HG03432 (cell line): ENCODE measurements around the gene MYH7B.

ENCODE experiments used
- ATAC-seq: cut with Tn5 transposase; IDR thresholded peaks from one replicate; pipeline ENCODE4 v1.9.1; 2021; ENCODE audit warnings: mild to moderate bottlenecking, moderate library complexity; ENCODE audit not compliant: unreplicated experiment

MYH7B gene

DNA sequence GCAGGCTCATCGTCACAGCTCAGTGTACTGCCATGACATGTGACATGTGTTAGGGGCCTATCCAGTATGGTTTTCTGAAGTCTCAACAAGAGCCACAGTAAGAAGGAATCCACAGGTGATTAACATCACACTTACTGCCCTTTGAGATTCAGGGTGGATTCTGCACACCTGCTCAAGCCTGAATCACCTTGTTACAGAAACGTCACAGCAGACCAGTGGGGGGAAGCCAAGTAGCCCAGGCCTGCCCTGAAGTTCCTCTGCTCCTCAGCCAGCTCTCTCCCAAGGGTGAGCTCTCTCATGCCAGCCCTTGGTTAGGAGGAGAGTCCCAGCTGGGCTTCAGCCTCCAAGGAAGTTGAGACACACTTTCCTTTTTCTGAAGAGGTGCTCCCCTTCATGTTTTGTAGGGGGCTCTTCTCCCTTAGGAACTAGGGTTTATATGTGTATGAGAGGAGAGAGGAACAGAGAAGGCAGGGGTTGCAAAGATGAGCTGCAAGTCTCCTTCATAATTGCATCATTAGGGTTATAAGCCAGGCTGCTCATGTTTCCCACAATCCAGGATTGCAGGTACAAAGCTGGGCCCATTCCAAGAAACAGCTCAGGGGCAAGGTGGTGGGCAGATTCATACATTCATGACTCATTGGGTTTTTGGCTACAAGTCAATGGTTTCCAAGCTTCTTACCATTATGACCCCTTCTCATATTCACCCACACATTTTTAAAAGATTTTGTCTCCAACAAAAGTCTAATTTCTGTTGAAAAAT is 11.7 kb upstream of the MYH7B start:
- no peak for ATAC-seq

GRCh38 chr20:34945315-34946077 is 10.2 kb upstream of the MYH7B start:
- no peak for ATAC-seq

- no peak for ATAC-seq
Observed at GRCh38 chr20:34946661-34947060, 9.0 kb upstream of the MYH7B start.

GRCh38 chr20:34947336-34947735 is 8.3 kb upstream of the MYH7B start:
- ATAC-seq: no peak

- no peak for ATAC-seq
Observed at GRCh38 chr20:34948030-34948429, 7.6 kb upstream of the MYH7B start.

DNA sequence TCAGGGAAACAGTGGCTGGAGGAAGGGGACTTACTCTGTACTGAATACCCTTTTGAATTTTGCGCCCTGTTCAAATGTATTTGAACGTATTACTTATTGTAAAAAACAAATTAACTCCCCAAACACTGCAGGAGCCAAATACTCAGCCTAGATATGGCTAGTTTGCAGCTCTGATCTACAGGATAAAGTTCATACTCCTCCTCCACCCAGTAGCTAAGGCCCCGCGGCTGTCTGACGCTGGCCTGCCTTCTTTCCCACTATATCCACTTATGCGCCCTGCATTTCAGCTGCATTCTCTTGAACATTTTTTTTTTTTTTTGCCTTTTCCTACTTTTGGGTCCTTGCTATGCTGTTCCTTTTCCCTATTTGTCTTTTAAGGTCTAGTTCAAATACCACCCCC is 6.5 kb upstream of the MYH7B start:
- no peak for ATAC-seq

- no peak for ATAC-seq
Observed at GRCh38 chr20:34951252-34951651, 4.4 kb upstream of the MYH7B start.

GRCh38 chr20:34951652-34952051 is 4.0 kb upstream of the MYH7B start:
- ATAC-seq: no peak

- ATAC-seq: no peak
Observed at GRCh38 chr20:34952671-34953070, 3.0 kb upstream of the MYH7B start.

- no peak for ATAC-seq
Observed at GRCh38 chr20:34953960-34954359, 1.7 kb upstream of the MYH7B start.

DNA sequence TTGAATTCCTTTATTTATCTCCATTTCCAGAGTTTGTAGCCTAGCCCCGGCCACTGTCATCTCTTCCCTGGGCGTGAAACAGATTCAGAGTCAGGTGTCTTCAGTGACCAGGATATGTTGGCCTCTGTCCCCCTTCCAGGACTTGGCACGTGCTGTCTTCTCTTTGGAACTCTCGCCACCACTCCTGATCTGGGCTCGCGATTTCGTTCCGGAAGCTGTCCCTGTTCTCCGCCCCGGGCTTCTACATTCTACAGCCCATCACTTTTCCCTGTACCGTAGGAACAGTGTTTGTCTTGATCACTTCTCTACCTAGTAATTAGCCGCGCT is 801 bp upstream of the MYH7B start:
- ATAC-seq: no peak

- ATAC-seq: no peak
Observed at GRCh38 chr20:34956041-34956458, 382 bp downstream of the MYH7B start.

DNA sequence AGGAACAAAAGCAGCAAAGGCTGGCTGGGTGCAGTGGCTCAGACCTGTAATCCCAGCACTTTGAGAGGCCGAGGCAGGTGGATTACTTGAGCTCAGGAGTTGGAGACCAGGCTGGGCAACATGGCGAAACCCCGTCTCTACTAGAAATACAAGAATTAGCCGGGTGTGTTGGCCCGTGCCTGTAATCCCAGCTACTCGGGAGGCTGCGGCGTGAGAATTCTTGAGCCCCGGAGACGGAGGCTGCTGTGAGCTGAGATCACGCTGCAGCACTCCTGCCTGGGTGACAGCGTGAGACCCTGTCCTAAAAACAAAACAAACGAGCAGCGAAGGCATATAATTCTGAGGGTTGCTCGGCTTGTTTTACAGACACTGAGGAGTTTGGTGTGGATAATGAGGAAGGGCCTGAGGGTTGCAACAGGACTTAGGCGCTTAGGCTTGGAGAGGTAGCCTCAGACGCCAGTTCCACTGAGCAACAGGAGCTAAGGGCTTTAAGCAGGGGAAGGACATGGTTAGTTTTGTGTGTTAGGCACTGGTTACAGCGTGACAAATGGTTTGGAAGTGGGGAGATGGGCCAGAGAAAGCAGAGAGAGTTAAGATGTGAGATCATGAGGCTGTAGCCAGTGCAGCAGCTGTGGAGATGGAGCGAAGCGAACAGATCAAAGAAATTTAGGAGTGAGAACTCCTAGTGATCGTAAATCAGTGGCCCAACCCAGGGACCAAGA is 1.2 kb downstream of the MYH7B start:
- no peak for ATAC-seq

DNA sequence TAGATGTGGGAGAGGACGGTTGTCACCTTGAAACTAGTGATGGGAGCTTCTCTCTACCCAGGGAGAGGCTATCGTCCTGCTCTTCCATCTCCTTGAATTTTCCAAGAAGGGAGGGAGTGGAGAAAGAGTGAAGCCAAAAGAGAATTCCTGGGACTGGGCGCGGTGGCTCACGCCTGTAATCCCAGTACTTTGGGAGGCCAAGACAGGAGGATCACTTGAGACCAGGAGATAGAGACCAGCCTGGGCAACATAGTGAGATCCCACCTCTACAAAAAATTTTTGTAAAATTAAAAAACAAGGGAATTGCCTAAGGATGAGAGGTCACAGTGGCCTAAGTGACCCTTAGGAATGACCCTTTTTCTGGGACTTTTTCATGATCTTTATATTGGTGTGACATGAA is 8.8 kb downstream of the MYH7B start:
- ATAC-seq: no peak

- ATAC-seq: no peak
Observed at GRCh38 chr20:34965051-34965450, 9.4 kb downstream of the MYH7B start.

DNA sequence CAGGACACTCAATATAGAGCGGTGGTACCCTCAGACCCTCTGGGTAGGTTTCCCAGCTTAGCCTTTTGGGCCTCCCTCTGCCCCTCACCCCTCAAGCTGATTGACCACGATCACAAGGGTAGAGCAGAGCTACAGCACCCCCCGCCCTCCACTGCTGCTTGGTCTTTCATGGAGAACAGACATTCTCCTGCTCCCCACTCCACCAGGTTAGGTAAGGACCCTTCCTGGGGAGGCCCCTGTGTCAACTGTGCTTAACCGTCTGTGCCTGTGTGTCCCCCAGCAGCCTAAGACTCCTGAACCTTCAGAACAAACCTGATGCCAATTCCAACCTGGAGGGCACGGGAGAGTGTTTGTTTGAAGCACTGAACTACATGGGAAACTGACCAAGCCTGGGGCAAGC is 11.8 kb downstream of the MYH7B start:
- ATAC-seq: no peak

DNA sequence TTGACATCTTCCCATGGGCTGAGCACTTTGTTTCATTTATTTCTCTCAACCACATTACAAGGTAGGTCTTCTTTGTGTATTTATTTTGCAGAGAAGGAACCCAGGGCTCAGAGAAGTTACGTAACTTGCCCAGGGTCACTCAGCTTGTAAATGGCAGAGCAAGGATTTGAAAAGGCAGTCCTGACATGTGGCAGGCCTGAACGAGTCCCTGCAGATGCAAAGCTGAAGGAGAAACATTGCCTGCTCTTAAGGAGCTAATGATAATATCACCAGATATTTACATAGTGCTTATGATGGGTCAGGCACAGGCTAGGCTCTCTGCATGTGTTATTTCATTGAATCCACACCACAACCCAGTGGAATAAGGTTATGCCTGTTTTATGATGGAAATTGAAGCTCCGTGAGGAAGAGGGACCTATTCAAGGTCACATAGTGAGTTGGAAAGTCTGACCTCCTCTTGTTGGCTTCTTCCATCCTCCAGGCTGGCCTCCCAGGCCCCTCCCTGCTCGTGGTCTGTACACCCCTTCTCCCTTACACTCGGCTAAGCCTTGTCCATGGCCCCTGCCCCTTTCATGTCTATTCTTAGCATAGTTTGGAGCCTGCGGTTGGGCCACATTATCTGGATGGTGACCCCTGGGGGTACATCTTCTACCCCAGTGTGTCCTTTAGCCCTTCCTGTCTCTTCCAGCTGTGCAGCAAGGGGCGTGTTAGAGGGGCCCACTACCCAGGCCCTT is 12.5 kb downstream of the MYH7B start:
- no peak for ATAC-seq

DNA sequence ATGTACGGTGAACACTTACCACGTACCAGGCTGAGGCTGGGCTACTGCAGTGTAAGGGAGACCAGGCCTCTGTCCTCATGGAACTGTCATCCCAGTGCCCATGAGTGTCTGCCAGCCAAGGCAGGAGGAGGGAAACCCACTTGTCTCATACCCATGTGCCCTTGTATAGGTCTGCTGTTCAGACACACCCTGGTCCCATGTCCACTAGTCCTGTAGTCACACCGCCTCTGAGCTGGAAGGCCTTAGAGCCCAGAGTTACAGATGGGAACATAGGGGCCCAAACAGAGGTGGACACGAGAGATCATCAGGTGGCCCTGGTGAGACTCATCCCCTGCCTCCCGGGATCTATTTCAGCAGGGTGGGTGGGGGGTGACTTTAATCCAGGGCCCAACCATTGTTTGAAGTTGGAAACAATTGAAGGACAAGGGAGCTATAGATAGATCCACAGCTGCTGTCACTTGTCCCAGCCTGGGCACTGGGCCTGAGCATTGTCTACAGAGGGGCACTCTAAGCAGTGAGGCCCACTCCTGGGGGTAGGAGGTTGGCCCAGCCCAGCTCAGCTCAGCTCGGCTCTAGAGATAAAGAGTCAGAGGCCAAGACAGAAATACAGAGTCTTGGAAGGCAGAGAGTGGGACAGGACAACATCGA is 14.6 kb downstream of the MYH7B start:
- ATAC-seq: no peak

GRCh38 chr20:34970846-34971560 is 15.3 kb downstream of the MYH7B start:
- ATAC-seq: no peak

DNA sequence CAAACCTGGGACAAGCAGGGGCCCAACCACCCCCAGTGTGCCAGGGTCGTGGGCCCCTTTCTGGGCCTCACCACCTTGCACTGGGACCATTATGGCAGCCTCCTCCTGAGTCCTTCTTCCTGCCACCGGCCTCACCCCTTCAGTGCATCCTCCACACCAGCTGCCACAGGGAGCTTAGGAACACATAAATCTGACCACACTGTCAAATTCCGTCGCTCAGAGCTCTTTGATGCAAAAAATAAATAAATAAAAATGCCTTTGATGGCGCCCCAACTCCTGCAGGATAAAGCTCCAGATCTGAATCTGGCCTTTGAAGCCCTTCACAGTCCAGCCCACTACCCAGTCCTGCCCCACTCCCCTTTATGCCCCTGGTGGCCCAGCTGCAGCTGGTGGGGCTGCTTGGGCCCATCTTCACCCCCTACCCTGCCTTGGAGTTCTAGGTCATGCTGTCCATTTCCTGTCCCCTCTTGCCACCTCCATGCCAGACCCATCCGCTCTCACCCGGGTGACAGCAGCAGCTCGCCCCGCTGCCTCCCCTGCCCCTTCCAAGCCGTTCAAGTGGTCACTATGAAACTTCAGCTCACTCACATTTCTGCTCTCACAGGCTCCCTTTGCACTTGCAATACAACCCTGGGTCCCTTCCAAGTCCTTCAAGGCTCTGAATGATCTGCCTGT is 16.0 kb downstream of the MYH7B start:
- ATAC-seq: no peak
